ENCODE results near the gene DUSP22. TPM values are rescaled to one million over a fixed set of nuclear protein-coding genes. Genes with fewer than 3 reads are reported as not detected.
A peak's percentile ranks its signal among the peaks of the same experiment; 100 is the strongest.
"Not testable (repeated sequence)": the region's sequence is repeated elsewhere in the genome, so short reads cannot be mapped to it uniquely, and the experiment has no call there.

DUSP22 gene, protein sequence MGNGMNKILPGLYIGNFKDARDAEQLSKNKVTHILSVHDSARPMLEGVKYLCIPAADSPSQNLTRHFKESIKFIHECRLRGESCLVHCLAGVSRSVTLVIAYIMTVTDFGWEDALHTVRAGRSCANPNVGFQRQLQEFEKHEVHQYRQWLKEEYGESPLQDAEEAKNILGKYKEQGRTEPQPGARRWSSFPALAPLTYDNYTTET
- total RNA-seq (2014; rRNA removed; shearing (Covaris generic); ENCODE audit: low replicate concordance) = 6.0 and 23.8 TPM in 2 replicates

DNA sequence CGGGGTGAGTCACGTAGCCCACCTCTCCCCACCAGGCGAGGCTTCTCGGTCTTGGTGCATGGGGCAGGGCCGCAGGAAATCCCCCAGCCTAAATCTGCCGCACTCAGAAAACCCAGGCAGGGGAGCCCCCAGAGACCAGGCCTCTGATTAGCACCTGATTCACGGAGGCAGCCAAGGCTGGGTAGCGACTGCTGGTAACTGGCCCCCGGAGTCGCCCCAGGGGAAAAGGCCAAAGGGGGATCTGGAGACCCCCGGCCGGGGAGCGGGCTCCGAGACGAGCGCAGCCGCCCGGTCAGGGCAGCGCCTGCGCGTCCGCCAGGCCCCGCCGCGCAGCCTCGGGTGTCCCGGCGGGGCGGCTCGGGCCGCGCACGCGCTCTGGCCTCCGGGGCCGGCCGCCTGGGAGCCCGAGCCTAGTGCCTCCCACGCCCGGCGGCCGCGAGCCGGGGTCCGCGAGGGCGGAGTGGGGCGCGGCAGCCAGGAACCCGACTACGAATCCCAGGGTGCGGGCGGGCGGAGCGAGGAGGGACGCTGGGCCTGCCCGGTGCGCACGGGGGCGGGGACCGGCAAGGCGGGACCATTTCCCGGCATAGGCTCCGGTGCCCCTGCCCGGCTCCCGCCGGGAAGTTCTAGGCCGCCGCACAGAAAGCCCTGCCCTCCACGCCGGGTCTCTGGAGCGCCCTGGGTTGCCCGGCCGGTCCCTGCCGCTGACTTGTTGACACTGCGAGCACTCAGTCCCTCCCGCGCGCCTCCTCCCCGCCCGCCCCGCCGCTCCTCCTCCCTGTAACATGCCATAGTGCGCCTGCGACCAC lies at the start of gene DUSP22:
Gene DUSP22 (plus strand): TSS at position 791 of the 809 bp plus-strand sequence. CDS start 53 bp downstream, outside the sequence.
- peak; percentile 88 for DNase-seq (ENCODE audit: low read depth)
- in situ Hi-C loops (cut with HindIII; ENCODE audit: low pct_unique_long_range_greater_than_20kb, low sequenced_read_pairs) = no loop called here

DNA sequence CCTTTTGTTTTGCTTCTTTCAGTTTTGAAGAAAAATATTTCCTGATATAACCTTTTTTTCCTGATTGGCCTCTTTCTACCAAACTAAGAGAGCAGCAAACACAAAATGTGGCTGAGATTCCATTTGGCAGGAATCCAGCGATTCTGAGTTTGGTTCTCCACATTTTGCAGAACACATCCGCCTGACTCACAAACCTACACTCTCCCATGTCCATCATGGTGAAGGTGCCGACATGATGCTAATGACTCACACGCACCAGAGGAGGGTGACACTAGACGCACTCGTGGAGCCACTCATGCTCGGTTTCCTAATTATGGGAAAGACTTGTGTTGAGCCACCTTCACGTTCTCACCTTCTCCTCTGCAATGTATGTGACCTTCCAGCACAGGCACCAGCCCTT lies 45.9 kb upstream of the DUSP22 start:
- DNase-seq (ENCODE audit: low read depth) = no peak
- in situ Hi-C loops (cut with HindIII; ENCODE audit: low pct_unique_long_range_greater_than_20kb, low sequenced_read_pairs) = no loop called here

DNA sequence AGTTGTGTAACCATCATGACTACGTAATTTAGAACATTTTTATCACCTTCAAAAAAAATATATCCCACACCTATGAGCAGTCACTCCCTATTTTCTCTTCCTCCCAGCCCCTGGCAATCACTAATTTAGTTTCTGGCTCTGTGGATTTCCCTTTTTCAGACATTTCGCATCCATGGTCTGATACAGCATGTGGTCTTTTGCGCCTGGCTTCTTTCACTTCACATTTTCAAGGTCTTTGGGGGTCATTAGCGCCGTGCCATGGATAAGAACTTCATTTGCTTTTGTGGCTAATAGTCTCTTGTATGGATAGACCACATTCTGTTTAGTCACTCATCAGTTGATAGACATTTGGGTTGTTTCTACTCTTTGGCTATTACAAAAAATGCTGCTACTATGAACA lies 44.9 kb upstream of the DUSP22 start:
- in situ Hi-C loops (cut with HindIII; ENCODE audit: low pct_unique_long_range_greater_than_20kb, low sequenced_read_pairs) = no loop called here
- DNase-seq (ENCODE audit: low read depth) = no peak

DNA sequence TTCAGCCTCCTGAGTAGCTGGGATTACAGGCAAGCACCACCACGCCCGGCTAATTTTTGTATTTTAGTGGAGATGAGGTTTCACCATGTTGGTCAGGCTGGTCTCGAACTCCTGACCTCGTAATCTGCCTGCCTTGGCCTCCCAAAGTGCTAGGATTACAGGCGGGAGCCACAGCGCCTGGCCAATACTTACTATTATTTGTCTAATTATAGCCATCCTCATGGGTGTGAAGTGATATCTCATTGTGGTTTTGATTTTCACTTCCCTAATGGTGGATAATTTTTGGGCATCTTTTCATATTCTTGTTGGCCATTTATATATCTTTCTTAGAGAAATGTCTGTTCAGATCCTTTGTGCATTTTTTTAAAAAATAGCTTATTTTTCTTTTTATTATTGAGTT lies 44.2 kb upstream of the DUSP22 start:
- in situ Hi-C loops (cut with HindIII; ENCODE audit: low pct_unique_long_range_greater_than_20kb, low sequenced_read_pairs); DNase-seq (ENCODE audit: low read depth): not testable (repeated sequence)

DNA sequence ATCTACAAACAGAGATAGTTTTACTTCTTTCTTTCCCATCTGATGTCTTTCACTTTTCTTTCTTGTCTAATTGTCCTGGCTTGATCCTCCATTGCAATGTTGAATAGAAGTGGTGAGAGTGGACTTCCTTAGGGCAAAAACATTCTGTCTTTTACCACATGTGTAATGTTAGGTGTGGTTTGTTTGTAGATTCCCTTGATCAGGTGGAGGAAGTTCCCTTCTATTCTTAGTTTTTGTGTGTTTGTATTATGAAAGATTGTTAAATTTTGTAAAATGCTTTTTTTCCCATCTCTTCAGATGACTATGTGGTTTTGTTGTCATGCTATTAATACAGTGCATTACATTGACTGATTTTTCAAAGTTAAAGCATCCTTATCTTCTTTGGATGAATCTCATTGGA lies 41.6 kb upstream of the DUSP22 start:
- in situ Hi-C loops (cut with HindIII; ENCODE audit: low pct_unique_long_range_greater_than_20kb, low sequenced_read_pairs) = no loop called here
- no peak for DNase-seq (ENCODE audit: low read depth)

DNA sequence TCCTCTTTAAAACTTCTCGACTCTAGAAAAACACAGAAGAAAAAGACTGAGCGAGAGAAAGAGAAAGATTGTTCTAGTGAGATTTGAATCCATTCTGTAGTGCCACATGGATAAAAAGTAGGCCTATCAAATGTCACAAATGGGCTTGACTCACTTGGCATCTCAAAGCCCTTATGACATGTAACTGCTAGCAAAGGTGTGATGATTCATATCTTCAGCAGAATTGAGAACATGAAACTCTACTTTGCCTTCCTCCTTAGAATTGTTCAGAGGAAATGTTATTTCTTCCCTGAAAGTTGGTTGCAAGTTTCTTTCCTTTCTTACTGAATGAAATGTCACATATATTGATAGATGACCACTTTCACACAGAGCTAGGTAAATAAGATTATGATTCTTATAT lies 40.4 kb upstream of the DUSP22 start:
- DNase-seq (ENCODE audit: low read depth) = no peak
- in situ Hi-C loops (cut with HindIII; ENCODE audit: low pct_unique_long_range_greater_than_20kb, low sequenced_read_pairs) = no loop called here

DNA sequence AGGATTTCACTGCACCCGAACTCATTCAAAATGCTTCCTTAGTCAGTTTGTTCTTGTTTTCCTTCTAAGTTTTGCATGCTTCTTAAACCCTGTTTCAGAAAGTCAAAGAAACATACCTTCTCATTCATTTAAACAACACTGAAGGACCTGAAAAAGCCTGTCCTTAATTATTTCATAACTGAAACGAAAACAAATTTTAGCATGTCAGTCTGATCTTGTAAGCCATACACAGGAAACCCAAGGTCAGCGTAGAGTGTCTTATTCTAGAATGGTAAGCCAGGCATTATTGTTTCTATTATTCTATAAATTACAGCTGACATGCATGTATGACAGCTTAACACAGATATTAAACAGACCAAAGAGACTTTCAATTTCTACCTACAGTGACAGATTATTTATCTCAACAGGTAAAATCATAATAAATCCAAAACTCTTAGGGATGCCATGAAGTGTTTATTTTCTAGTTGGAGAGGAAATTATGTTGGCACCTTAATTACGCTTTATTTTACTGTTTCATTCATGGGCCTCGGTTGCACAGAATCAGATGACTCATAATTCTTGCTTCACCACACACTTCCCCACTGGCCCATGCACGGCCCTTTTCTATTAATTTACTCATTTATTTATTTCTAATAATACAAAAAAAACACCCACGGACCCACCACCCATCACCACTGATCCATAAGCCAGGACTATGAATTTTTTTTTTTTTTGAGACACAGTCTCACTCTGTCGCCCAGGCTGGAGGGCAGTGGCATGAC lies 39.3 kb upstream of the DUSP22 start:
- in situ Hi-C loops (cut with HindIII; ENCODE audit: low pct_unique_long_range_greater_than_20kb, low sequenced_read_pairs) = no loop called here
- no peak for DNase-seq (ENCODE audit: low read depth)

DNA sequence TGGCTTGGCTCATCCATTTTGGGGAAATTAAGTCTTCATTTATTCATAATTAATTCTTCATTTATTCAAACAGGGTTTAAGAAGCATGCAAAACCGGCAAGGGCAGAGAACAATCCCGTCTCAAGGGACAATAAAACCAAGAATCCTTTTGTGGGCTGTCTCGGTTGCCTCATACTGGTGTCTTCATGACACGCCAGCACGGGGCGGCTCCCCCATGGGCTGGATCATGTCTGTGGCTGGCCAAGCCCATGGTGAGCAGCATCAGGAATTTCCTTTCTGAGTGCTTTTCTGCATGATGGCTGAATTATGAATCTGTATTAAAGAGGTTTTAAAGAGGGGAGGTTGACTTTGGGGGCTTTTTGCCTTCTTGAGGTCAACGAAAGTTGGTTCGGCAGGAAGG lies 38.3 kb upstream of the DUSP22 start:
- in situ Hi-C loops (cut with HindIII; ENCODE audit: low pct_unique_long_range_greater_than_20kb, low sequenced_read_pairs) = no loop called here
- DNase-seq (ENCODE audit: low read depth) = no peak

DNA sequence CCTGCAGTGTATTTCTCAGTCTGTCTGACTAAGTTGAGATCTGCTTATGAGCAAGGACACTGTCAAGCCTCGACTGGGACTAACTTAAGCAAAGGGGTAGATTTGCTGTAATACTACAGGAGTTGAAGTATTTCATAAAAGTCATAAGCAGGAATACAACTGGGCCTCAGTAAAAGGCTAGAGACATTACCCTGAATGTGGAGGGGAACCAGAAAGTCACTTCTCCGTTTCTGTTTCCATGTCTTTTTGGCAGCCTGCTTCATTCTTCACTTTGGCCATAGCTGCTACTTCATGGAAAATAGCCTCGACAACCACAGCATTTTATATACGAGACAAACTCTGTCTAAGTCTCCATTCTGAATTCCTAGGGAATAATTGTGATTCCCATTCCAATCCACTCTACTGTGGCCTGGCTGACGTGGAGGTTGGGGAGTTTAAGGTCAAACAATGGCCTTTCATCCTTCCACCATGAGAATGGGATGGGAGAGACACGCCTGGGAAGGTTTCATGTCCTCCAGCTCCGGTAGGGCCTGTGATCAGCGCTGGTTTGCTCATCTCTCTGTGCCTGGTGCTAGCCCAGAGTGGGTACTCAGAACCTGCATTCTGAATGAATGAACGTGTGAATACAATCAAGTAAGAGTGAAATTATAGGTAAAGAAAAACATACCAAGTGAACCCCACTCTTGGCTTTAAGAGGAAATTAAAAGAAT lies 37.1 kb upstream of the DUSP22 start:
- in situ Hi-C loops (cut with HindIII; ENCODE audit: low pct_unique_long_range_greater_than_20kb, low sequenced_read_pairs) = no loop called here
- DNase-seq (ENCODE audit: low read depth) = no peak

DNA sequence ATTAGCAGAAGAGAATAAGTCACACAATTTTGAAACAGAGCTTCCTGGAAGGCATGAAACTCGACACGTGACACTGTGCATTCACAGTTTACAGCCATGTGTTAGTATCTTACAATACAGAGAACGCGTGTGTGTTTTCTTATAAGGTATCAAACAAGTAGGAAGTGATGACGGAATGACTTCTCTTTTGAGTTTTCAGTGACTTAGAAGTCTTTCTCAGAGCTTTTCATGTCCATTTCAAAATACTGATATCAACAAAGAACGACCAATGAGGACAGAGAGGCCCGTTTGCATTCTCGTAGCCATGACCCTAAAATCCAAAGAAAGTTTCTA lies 36.6 kb upstream of the DUSP22 start:
- DNase-seq (ENCODE audit: low read depth) = no peak
- in situ Hi-C loops (cut with HindIII; ENCODE audit: low pct_unique_long_range_greater_than_20kb, low sequenced_read_pairs) = no loop called here

DNA sequence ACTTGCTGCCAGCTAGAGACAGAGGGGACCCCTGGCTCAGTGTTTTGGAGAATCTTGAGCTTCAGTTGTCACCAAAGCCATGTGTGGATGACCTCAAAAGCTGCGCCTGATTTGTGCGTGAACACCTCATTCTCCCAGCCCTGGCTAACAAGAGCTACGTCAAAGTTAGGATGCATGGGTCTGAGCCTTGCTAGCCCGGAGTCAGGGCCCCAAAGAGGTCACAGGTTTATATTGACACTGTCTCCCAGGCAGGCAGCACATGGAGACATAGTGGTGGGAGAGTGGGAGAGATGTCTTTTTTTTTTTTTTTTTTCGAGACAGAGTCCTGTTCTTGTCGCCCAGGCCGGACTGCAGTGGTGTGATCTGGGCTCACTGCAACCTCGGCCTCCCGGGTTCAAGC lies 36.1 kb upstream of the DUSP22 start:
- in situ Hi-C loops (cut with HindIII; ENCODE audit: low pct_unique_long_range_greater_than_20kb, low sequenced_read_pairs) = no loop called here
- no peak for DNase-seq (ENCODE audit: low read depth)

DNA sequence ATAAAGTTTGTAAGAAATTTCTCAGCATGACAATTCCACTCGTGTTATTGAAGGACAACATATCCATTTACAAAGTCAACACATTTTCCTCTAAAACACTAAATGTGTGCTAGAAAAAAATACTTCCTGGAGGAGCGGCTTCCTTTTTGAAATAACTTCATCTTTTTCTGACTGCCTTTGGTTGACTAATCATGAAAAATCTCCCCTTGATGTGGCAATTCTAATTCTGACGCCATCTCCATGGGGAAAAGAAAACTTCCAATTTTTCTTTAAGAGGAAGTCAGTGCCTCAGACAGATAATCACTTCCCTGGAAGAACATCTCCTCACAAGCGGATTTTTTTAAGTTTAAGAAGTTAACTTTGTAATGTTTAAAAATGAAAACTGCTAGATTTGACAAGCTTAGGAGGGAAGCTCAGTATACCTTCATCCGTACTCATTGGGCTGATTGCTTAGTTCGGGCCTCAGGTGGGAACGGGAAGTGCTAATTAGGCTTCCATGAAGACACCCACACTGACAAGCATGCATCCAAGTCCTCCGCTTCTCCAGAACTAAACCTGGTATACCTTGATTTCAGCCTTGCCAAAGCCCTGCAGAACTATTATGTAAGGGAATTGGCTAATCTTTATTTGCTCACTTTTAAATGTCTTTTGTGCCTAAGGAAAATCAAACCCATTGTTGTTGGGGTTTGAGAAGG lies 35.1 kb upstream of the DUSP22 start:
- in situ Hi-C loops (cut with HindIII; ENCODE audit: low pct_unique_long_range_greater_than_20kb, low sequenced_read_pairs) = no loop called here
- no peak for DNase-seq (ENCODE audit: low read depth)

DNA sequence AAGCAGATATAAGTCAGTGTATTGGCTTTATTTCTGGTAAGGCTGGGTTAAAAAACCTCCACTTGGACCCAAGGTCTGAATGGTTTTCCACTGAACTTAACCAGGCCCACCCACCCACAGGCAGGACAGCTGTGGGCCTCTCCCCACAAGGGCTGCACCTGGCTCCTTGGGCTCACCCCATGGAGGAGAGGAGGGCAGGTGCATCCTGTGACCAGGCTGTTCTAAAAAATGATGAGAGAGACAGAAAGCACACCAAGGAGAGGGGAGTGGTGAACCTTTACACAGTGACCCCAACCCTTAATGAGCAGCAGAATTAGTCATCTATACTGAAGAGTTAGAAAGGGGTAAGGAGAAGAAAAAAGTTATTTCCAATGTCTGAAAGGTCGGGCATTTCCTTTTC lies 34.5 kb upstream of the DUSP22 start:
- no peak for DNase-seq (ENCODE audit: low read depth)

DNA sequence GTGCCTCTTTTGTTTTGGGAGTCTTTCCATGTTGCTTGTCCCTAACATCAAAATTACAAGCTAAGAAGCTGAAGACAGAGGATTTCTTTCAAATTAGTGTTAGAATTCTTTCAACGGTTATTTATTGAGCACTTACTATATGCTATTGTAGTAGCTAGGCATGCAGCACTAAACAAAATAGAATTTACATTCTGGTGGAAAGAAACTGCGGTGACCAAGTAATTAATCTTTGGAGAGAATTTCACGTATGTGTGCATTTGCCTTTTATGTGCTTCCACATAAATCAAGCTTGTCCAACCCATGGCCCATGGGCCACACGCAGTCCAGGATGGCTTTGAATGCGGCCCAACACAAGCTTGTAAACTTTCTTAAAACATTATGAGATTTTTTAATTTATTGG lies 33.0 kb upstream of the DUSP22 start:
- DNase-seq (ENCODE audit: low read depth) = no peak
- in situ Hi-C loops (cut with HindIII; ENCODE audit: low pct_unique_long_range_greater_than_20kb, low sequenced_read_pairs) = no loop called here

More for the DNA sequence above, 34.5 kb upstream of the DUSP22 start:
- in situ Hi-C loops (cut with HindIII; ENCODE audit: low pct_unique_long_range_greater_than_20kb, low sequenced_read_pairs) = no loop called here

DNA sequence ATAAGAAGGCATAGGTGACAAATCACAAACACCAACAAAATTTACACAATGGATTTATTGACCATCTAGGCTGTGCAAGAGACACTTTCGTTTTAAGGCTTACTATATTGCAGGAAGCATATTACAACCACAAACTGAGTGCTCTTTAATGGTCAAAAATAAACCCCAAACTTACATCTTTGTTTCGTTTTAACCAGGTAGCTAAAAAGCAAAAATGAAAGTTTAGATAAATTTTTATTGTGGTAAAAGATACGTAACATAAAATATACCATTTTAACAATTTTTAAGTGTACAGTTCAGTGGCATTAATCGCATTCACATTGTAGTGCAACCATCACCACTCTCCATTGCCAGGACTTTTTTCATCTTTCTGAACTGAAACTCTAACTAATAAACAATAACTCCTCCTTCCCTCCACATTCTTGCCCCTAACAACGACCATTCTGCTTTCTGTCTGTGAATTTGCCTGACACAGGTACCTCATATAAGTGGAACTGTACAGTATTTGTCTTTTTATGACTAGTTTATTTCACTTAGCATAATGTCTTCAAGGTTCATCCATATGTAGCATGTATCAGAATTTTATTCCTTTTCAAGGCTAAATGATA lies 32.3 kb upstream of the DUSP22 start:
- in situ Hi-C loops (cut with HindIII; ENCODE audit: low pct_unique_long_range_greater_than_20kb, low sequenced_read_pairs) = no loop called here
- DNase-seq (ENCODE audit: low read depth) = no peak

DNA sequence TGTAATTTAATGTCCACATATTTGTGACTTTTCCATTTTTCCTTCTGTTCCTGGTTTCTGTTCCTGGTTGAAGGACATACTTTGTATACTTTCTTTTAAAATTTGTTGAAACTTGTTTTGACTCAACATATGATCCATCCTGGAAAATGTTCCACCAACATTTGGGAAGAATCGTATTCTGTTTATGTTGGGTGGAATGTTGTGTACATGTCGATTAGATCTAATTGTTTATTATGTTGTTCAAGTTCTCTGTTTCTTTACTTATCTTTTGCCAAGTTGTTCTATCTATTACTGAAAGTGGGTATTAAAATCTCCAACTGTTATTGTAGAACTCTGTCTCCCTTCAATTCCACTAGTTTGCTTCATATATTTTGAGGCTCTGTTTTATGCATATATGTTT lies 27.7 kb upstream of the DUSP22 start:
- no peak for DNase-seq (ENCODE audit: low read depth)
- in situ Hi-C loops (cut with HindIII; ENCODE audit: low pct_unique_long_range_greater_than_20kb, low sequenced_read_pairs) = no loop called here

DNA sequence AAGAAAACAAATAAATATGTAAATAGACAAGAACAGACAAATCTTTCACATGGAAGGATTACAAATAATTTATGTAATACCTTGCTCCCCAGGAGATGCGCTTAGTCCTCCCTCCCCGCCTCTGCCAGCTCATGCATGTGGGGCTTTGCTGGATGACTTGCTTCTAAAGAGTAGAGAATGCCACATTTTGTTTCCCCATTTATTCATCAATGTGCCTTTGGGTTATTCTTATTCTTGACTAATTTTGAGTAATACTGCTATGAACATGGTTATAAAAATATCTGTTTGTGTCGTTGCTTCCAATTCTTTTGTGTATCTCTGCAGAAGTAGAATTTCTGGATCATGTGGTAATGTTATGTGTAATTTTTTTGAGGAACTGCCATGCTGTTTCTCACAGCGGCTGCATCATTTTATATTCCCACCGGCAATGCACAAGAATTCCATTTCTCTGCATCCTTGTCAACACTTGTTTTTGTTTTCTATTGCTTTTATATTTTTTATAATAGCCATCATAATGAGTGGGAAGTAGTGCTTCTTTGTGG lies 23.8 kb upstream of the DUSP22 start:
- DNase-seq (ENCODE audit: low read depth) = no peak
- in situ Hi-C loops (cut with HindIII; ENCODE audit: low pct_unique_long_range_greater_than_20kb, low sequenced_read_pairs) = no loop called here

All from Caki2 (cell line).